ENCODE measurements around the gene SLC12A7.

DNA sequence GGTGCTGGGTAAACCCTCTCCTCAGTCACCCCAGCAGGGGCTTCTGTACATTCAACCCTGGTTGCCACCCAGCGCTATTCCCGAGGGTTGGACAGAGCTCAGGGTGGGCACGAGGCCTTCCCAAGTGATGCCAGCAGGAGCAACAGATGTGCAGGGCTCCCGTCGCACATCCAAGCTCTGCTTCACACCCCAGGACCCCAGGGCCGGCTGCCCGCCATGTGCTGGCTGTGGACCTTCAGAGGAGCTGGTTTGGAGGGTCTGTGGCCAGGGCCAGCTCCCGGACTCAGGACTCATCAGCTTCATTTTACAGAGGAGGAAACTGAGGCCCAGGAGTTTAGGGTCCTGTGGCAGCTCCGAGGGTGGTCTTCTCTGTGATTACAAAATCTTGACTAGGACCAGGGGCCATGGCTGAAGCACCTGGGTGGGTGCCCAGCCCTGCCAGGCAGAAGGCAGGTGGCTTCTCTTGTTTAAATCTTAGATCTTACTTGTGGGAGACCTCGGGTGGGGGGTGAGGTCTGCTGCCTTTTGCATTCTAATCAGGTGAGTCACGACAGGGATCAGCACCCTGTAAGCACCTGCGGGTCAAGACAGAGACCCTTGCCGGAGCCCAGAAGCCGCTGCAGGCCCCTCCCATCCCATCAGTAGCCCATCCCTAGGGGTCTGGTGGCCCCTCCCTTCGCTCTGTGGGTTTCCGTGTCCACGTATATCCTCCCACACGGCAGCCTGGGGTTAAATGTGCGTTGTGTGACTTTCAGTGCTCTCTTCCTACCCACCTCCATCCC, 2.1 kb upstream of the SLC12A7 start:
- TF ChIP-seq, protein P1, sequence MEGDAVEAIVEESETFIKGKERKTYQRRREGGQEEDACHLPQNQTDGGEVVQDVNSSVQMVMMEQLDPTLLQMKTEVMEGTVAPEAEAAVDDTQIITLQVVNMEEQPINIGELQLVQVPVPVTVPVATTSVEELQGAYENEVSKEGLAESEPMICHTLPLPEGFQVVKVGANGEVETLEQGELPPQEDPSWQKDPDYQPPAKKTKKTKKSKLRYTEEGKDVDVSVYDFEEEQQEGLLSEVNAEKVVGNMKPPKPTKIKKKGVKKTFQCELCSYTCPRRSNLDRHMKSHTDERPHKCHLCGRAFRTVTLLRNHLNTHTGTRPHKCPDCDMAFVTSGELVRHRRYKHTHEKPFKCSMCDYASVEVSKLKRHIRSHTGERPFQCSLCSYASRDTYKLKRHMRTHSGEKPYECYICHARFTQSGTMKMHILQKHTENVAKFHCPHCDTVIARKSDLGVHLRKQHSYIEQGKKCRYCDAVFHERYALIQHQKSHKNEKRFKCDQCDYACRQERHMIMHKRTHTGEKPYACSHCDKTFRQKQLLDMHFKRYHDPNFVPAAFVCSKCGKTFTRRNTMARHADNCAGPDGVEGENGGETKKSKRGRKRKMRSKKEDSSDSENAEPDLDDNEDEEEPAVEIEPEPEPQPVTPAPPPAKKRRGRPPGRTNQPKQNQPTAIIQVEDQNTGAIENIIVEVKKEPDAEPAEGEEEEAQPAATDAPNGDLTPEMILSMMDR (conservative IDR thresholded peaks at IDR 0.05; ENCODE audit: low read length): no peak
- no peak for TF ChIP-seq EZH2phosphoT487 (IDR thresholded peaks at IDR 0.05; ENCODE audit: borderline replicate concordance)

Measured in Loucy (cell line).